Measurements from ENCODE around the gene MARCHF10. TPM values are rescaled to one million over a fixed set of nuclear protein-coding genes. Genes with fewer than 3 reads are reported as not detected.

MARCHF10 gene
- total and polyA plus RNA-seq, 2 donors (not counting 3 experiments of a cell fraction or from before 2014, with no cell fraction given) = 0.11 TPM; not detected in 1

GRCh38 chr17:62808576-62808970 is 459 bp upstream of the MARCHF10 start:
- POLR2A ChIA-PET = no interaction called here
- Histone ChIP-seq H3K9ac (replicated peaks; ENCODE audit: extremely low read depth, insufficient read depth, low read length) (no peak overlapping the region), H3K4me2 (ENCODE audit: insufficient read depth, low read length) (no peak overlapping the region), H3K27me3 (ENCODE audit: control insufficient read depth in 2 of 2, insufficient read depth in 2 of 2, low read length in 2 of 2) (no peaks in the 10 kb centered on the region), H3K79me2 (ENCODE audit: control insufficient read depth, insufficient read depth, low read length) (no peaks in the 10 kb centered on the region), H3K4me1 (ENCODE audit: control insufficient read depth, extremely low read depth, insufficient read depth, low read length) (no peaks in the 10 kb centered on the region), H3K4me3 (replicated peaks in 1 of 3; ENCODE audit: insufficient read depth in 1 of 3, low read depth in 1 of 3, low read length in 3 of 3) (no peak overlapping the region), H3K27ac (ENCODE audit: insufficient read depth, low read depth, low read length) (no peak overlapping the region), H4K20me1 (replicated peaks; ENCODE audit: control insufficient read depth, extremely low read depth, insufficient read depth, low read length) (no peaks in the 10 kb centered on the region), H3K36me3 (ENCODE audit: control insufficient read depth in 2 of 2, extremely low read depth in 1 of 2, insufficient read depth in 2 of 2, low read length in 2 of 2) (no peaks in the 10 kb centered on the region), H3K9me3 (replicated peaks; ENCODE audit: control insufficient read depth, insufficient read depth, low read length) (no peaks in the 10 kb centered on the region), H2AFZ (ENCODE audit: low read depth, low read length) (no peak overlapping the region), H3K9me1 (replicated peaks; ENCODE audit: control insufficient read depth, extremely low read depth, insufficient read depth, low read length) (no peaks in the 10 kb centered on the region)
- CTCF ChIA-PET = interaction anchor here (0.6 kb wide), 1 partner anchor 120 kb away, joined by 3 read pairs; no protein-coding TSS in a partner anchor
- FAIRE-seq (no peak), DNase-seq (ENCODE audit: low read depth, low spot score) (no peak)
- intact Hi-C loops (cut with micrococcal nuclease) = no loop called here
- BruUV-seq (replicated peaks) = no TSS peak
- TF ChIP-seq MYC (IDR thresholded peaks at IDR 0.05; ENCODE audit: low read depth, low read length) = no peak
- TF ChIP-seq JUN (IDR thresholded peaks at IDR 0.05; ENCODE audit: borderline replicate concordance, insufficient read depth, insufficient read length, low read depth) = no peak
- no peak for TF ChIP-seq POLR2A (IDR thresholded peaks at IDR 0.05; ENCODE audit: low read depth, low read length)
- no peak for TF ChIP-seq POLR2AphosphoS5 (IDR thresholded peaks at IDR 0.05; ENCODE audit: insufficient read depth, low read depth, low read length)
- TF ChIP-seq GATA2 (IDR thresholded peaks at IDR 0.05; ENCODE audit: insufficient read depth, insufficient read length, low read depth, low read length) = no peak
- no peak for TF ChIP-seq CTCF (IDR thresholded peaks at IDR 0.05; ENCODE audit: extremely low read depth in 1 of 2, insufficient read depth in 1 of 2, low read depth in 1 of 2, low read length in 2 of 2)
- no peak for TF ChIP-seq EZH2 (IDR thresholded peaks at IDR 0.05; ENCODE audit: borderline replicate concordance, low read depth, low read length, severe bottlenecking)
- TF ChIP-seq MAX (IDR thresholded peaks at IDR 0.05; ENCODE audit: insufficient read depth, insufficient read length) = no peak
- TF ChIP-seq FOS (IDR thresholded peaks at IDR 0.05; ENCODE audit: borderline replicate concordance, insufficient read depth, low read length) = no peak
- dilution Hi-C loops (cut with MboI; ENCODE audit: extremely low pct_ligation_motif_present, low sequenced_read_pairs) = no loop called here
